NK-92 treated with Interleukin-12 subunit alpha and Interleukin-12 subunit beta, amount 100 ng/mL, for 24 hours (cell line): Measurements from ENCODE around the gene PPP2R1A.
A peak's percentile ranks its signal among the peaks of the same experiment; 100 is the strongest.

Source experiments
- DNase-seq: peaks from one replicate; lab custom pipeline; 2025; lab: John Stamatoyannopoulos, UW

The PPP2R1A gene

GRCh38 chr19:52189735-52190486 lies at the start of gene PPP2R1A:
TSS of gene PPP2R1A (plus strand) at chr19:52190052. CDS start at chr19:52190097, 45 bp downstream.
- peak; percentile 100 for DNase-seq

- no peak for DNase-seq
These were observed 48.6 kb upstream of the PPP2R1A start for GRCh38 chr19:52141203-52141602.

GRCh38 chr19:52142001-52142595 lies 47.8 kb upstream of the PPP2R1A start:
- no peak for DNase-seq

- DNase-seq, result no peak
These were observed 41.6 kb upstream of the PPP2R1A start for GRCh38 chr19:52148256-52148655.

- no peak for DNase-seq
These were observed 34.1 kb upstream of the PPP2R1A start for GRCh38 chr19:52155596-52156359.

- DNase-seq, result no peak
These were observed 19.5 kb upstream of the PPP2R1A start for GRCh38 chr19:52170304-52170703.

- no peak for DNase-seq
These were observed 19.0 kb upstream of the PPP2R1A start for GRCh38 chr19:52170863-52171320.

GRCh38 chr19:52171321-52172169 lies 18.3 kb upstream of the PPP2R1A start, which contains the start of gene ZNF836:
TSS of gene ZNF836 (minus strand) at chr19:52171621. CDS start at chr19:52168072, 3,549 bp downstream.
- peak; percentile 47 for DNase-seq

GRCh38 chr19:52172347-52172746 lies 17.5 kb upstream of the PPP2R1A start:
- no peak for DNase-seq

- DNase-seq, result no peak
These were observed 13.3 kb upstream of the PPP2R1A start for GRCh38 chr19:52176574-52176973.

GRCh38 chr19:52187407-52187806 lies 2.4 kb upstream of the PPP2R1A start:
- DNase-seq, result no peak

GRCh38 chr19:52188822-52189734 lies 774 bp upstream of the PPP2R1A start:
- DNase-seq, result no peak

GRCh38 chr19:52190487-52191293 lies 838 bp downstream of the PPP2R1A start:
- no peak for DNase-seq

- DNase-seq, result no peak
These were observed 1.5 kb downstream of the PPP2R1A start for GRCh38 chr19:52191389-52191788.

- DNase-seq, result no peak
These were observed 2.1 kb downstream of the PPP2R1A start for GRCh38 chr19:52191951-52192350.

GRCh38 chr19:52196256-52196967 lies 6.6 kb downstream of the PPP2R1A start:
- no peak for DNase-seq

GRCh38 chr19:52197964-52198363 lies 8.1 kb downstream of the PPP2R1A start:
- no peak for DNase-seq

GRCh38 chr19:52198678-52199077 lies 8.8 kb downstream of the PPP2R1A start:
- DNase-seq, result no peak

GRCh38 chr19:52200044-52200443 lies 10.2 kb downstream of the PPP2R1A start:
- no peak for DNase-seq
